Thyroid gland (tissue), 4 donors: ENCODE results near the gene IFT88.

ENCODE experiments used
- CTCF ChIP-seq, 6 experiments: fragments of 200-600 bp in 3 of 6; fragments of 450-650 bp in 3 of 6; sonication (generic) in 3 of 6; IDR thresholded peaks; one replicate each; pipeline ENCODE4 v1.5.1; 2016 to 2019; ENCODE audit warnings: antibody characterized with exemption in 6 of 6, mild to moderate bottlenecking in 2 of 6, inconsistent platforms in 1 of 6, moderate library complexity in 1 of 6
- POLR2A ChIP-seq, 2 donors: fragments of 450-650 bp; IDR thresholded peaks; one replicate each; pipeline ENCODE4 v1.6.1; 2017; ENCODE audit warnings: antibody characterized with exemption in 2 of 2, mild to moderate bottlenecking in 2 of 2, moderate library complexity in 1 of 2

- TF ChIP-seq CTCF (IDR thresholded peaks at IDR 0.05) (no peak), POLR2A (IDR thresholded peaks at IDR 0.05) (no peak)
Observed at GRCh38 chr13:20716951-20717350, 150.0 kb downstream of the IFT88 start.
